Stomach (tissue), 4 donors: Measurements from ENCODE around the gene ANKS1B.

Experiments
- CTCF ChIP-seq, 7 experiments: fragments of 450-650 bp in 4 of 7; fragments of 200-600 bp in 3 of 7; sonication (generic) in 3 of 7; IDR thresholded peaks; one replicate each; pipeline ENCODE4 v1.5.1; 2016 to 2019; ENCODE audit warnings: antibody characterized with exemption in 7 of 7, control low read depth in 2 of 7, mild to moderate bottlenecking in 1 of 7
- EP300 ChIP-seq: sonication (generic); formaldehyde crosslinking; IDR thresholded peaks from one replicate; pipeline ENCODE4 v1.6.1; 2017; ENCODE audit warnings: antibody characterized with exemption
- POLR2A ChIP-seq, 4 donors: fragments of 450-650 bp; IDR thresholded peaks; one replicate each; pipeline ENCODE4 v1.6.1; 2016; ENCODE audit warnings: antibody characterized with exemption in 4 of 4, control low read depth in 2 of 4, mild to moderate bottlenecking in 1 of 4, moderate library complexity in 1 of 4
- POLR2AphosphoS5 ChIP-seq, 3 donors: sonication (generic); formaldehyde crosslinking; IDR thresholded peaks; one replicate each; pipeline ENCODE4 v1.6.1; 2016; ENCODE audit warnings: antibody characterized with exemption in 3 of 3

- TF ChIP-seq CTCF (IDR thresholded peaks at IDR 0.05), result no peak
- no peak for TF ChIP-seq POLR2A (IDR thresholded peaks at IDR 0.05)
- TF ChIP-seq POLR2AphosphoS5 (IDR thresholded peaks at IDR 0.05), result no peak
- TF ChIP-seq EP300, result no peak
Measured at GRCh38 chr12:99024870-99025269, 959.9 kb downstream of the ANKS1B start.
